Suprapubic skin (tissue), 3 donors: ENCODE data around the gene CAMK2A.

Source experiments
- CTCF ChIP-seq, 2 donors: fragments of 200-600 bp in 1 of 2; fragments of 450-650 bp in 1 of 2; sonication (generic) in 1 of 2; IDR thresholded peaks; one replicate each; pipeline ENCODE4 v1.5.1; 2016 to 2019; ENCODE audit warnings: antibody characterized with exemption in 2 of 2, mild to moderate bottlenecking in 1 of 2, moderate library complexity in 1 of 2
- POLR2A ChIP-seq, 2 donors: fragments of 450-650 bp; IDR thresholded peaks; one replicate each; pipeline ENCODE4 v1.6.1; 2017; ENCODE audit warnings: antibody characterized with exemption in 2 of 2, mild to moderate bottlenecking in 2 of 2, moderate library complexity in 2 of 2

- TF ChIP-seq CTCF (IDR thresholded peaks at IDR 0.05), result no peak
- TF ChIP-seq POLR2A (IDR thresholded peaks at IDR 0.05), result no peak
Measured at GRCh38 chr5:150192462-150192861, 97.1 kb downstream of the CAMK2A start.
